Measurements from ENCODE around the gene PIK3IP1. TPM values are rescaled to one million over a fixed set of nuclear protein-coding genes. Genes with fewer than 3 reads are reported as not detected.

The PIK3IP1 gene
- total and polyA plus RNA-seq, 9 of the 15 experiments (the other 6 are each of a cell fraction or from before 2014, with no cell fraction given) = 0.11 to 1.3 (median 0.77) TPM

DNA sequence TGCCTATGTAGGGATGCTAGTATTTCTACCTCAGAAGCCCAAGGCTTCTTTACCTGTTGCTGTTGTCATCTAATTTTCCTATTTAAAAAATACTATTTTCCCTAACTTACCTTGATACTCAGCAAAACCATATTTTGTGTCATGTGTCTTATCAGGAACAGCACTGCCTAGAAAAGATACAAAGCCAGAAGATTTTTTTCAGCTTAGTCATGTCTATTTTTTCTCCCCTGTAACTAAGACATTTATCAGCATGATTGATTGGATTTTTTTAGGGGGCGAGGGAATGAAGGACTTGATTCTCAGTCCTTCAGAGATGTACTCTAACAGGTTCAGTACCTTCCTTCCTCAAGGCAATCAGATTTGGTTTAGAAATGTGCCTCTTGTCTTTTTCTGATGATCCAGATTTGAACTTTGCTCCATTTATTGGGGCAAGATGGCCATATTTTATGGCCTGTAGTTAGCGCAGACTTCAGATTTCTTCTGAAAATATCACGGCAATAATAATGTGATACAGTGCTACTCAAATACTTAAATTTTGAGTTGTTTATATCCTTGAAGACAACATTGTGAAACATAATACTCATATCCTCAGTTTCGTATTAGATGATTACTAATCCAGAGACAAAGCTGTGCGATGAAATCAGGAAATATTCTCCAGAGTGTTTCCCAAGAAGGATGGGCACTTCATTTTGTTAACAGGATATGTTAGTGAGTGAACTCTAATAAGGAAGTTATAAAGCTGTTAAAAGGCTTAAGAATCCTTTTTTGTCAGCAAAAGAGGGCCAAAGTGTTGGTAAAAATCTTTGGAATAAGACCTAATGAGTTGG lies 3.8 kb upstream of the PIK3IP1 start (continued):
- TF ChIP-seq, protein P1, sequence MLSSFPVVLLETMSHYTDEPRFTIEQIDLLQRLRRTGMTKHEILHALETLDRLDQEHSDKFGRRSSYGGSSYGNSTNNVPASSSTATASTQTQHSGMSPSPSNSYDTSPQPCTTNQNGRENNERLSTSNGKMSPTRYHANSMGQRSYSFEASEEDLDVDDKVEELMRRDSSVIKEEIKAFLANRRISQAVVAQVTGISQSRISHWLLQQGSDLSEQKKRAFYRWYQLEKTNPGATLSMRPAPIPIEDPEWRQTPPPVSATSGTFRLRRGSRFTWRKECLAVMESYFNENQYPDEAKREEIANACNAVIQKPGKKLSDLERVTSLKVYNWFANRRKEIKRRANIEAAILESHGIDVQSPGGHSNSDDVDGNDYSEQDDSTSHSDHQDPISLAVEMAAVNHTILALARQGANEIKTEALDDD (IDR thresholded peaks at IDR 0.05) = peak; percentile 36; the same call in 1 of the 2 replicates
- TF ChIP-seq YY1 (IDR thresholded peaks at IDR 0.05; ENCODE audit: borderline replicate concordance in 1 of 3, control insufficient read depth in 1 of 3, extremely low read depth in 1 of 3, insufficient read depth in 3 of 3, insufficient read length in 1 of 3, insufficient replicate concordance in 2 of 3, low read depth in 1 of 3, low read length in 2 of 3) (no peak), MAFF (IDR thresholded peaks at IDR 0.05; ENCODE audit: low read length) (peak; percentile 74), CBX5 (IDR thresholded peaks at IDR 0.05; ENCODE audit: borderline replicate concordance, low read depth) (no peak), CBFA2T3 (IDR thresholded peaks at IDR 0.05) (peak; percentile 81), SMAD1 (IDR thresholded peaks at IDR 0.05; ENCODE audit: low read depth, low read length, partially characterized antibody) (no peak), NFATC3 (IDR thresholded peaks at IDR 0.05) (no peak), ZNF316 (IDR thresholded peaks at IDR 0.05) (peak; percentile 91), TEAD4 (IDR thresholded peaks at IDR 0.05; ENCODE audit: low read length) (peak; percentile 75), TEAD4 (CRISPR knock-in tag; IDR thresholded peaks at IDR 0.05; ENCODE audit: borderline replicate concordance) (no peak), ZFPM2 (CRISPR knock-in tag; IDR thresholded peaks at IDR 0.05) (no peak), JUND (IDR thresholded peaks at IDR 0.05; ENCODE audit: borderline replicate concordance, low read depth, low read length) (peak; percentile 71; the same call in 1 of the 2 replicates), JUND (tag; IDR thresholded peaks at IDR 0.05; ENCODE audit: borderline replicate concordance, low read depth, low read length) (peak; percentile 44; the same call in 2 of the 3 replicates), EHMT2 (IDR thresholded peaks at IDR 0.05) (no peak), SMARCE1 (IDR thresholded peaks at IDR 0.05) (peak; percentile 78), MAFG (tag; conservative IDR thresholded peaks at IDR 0.05) (peak; percentile 89)
- TF ChIP-seq, protein P2, sequence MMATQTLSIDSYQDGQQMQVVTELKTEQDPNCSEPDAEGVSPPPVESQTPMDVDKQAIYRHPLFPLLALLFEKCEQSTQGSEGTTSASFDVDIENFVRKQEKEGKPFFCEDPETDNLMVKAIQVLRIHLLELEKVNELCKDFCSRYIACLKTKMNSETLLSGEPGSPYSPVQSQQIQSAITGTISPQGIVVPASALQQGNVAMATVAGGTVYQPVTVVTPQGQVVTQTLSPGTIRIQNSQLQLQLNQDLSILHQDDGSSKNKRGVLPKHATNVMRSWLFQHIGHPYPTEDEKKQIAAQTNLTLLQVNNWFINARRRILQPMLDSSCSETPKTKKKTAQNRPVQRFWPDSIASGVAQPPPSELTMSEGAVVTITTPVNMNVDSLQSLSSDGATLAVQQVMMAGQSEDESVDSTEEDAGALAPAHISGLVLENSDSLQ (IDR thresholded peaks at IDR 0.05) = peak; percentile 91
- TF ChIP-seq, protein P3, sequence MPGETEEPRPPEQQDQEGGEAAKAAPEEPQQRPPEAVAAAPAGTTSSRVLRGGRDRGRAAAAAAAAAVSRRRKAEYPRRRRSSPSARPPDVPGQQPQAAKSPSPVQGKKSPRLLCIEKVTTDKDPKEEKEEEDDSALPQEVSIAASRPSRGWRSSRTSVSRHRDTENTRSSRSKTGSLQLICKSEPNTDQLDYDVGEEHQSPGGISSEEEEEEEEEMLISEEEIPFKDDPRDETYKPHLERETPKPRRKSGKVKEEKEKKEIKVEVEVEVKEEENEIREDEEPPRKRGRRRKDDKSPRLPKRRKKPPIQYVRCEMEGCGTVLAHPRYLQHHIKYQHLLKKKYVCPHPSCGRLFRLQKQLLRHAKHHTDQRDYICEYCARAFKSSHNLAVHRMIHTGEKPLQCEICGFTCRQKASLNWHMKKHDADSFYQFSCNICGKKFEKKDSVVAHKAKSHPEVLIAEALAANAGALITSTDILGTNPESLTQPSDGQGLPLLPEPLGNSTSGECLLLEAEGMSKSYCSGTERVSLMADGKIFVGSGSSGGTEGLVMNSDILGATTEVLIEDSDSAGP (CRISPR knock-in tag; IDR thresholded peaks at IDR 0.05) = no peak
- TF ChIP-seq, protein P4, sequence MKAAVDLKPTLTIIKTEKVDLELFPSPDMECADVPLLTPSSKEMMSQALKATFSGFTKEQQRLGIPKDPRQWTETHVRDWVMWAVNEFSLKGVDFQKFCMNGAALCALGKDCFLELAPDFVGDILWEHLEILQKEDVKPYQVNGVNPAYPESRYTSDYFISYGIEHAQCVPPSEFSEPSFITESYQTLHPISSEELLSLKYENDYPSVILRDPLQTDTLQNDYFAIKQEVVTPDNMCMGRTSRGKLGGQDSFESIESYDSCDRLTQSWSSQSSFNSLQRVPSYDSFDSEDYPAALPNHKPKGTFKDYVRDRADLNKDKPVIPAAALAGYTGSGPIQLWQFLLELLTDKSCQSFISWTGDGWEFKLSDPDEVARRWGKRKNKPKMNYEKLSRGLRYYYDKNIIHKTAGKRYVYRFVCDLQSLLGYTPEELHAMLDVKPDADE (conservative IDR thresholded peaks at IDR 0.05; ENCODE audit: control insufficient read depth, low read depth, low read length) = no peak
- TF ChIP-seq, protein P5, sequence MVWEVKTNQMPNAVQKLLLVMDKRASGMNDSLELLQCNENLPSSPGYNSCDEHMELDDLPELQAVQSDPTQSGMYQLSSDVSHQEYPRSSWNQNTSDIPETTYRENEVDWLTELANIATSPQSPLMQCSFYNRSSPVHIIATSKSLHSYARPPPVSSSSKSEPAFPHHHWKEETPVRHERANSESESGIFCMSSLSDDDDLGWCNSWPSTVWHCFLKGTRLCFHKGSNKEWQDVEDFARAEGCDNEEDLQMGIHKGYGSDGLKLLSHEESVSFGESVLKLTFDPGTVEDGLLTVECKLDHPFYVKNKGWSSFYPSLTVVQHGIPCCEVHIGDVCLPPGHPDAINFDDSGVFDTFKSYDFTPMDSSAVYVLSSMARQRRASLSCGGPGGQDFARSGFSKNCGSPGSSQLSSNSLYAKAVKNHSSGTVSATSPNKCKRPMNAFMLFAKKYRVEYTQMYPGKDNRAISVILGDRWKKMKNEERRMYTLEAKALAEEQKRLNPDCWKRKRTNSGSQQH (CRISPR knock-in tag; IDR thresholded peaks at IDR 0.05) = no peak
